ENCODE results near the gene ADAMTSL3. TPM values are rescaled to one million over a fixed set of nuclear protein-coding genes. Genes with fewer than 3 reads are reported as not detected.

ADAMTSL3 gene
- polyA plus RNA-seq, 1 of the 3 experiments (the other 2 are of a cell fraction), result 0.02 TPM

- Histone ChIP-seq H3K9ac (no peak overlapping the region), H3K9me3 (no peaks in the 10 kb centered on the region), H3K4me2 (no peak overlapping the region), H3F3A (replicated peaks; ENCODE audit: insufficient read depth) (no peaks in the 10 kb centered on the region), H2AFZ (ENCODE audit: low read depth) (no peak overlapping the region), H3K27me3 (ENCODE audit: insufficient read depth) (peaks cover 32% of the 10 kb centered on the region; the same call in 1 of the 2 replicates), H3K27ac (ENCODE audit: low read depth in 2 of 2, low read length in 1 of 2) (no peak overlapping the region), H3K79me2 (ENCODE audit: insufficient read depth) (no peaks in the 10 kb centered on the region), H4K20me1 (ENCODE audit: insufficient read depth) (no peaks in the 10 kb centered on the region), H3K36me3 (replicated peaks in 1 of 2; ENCODE audit: control insufficient read depth in 1 of 2, insufficient read depth in 2 of 2, low read length in 1 of 2) (no peaks in the 10 kb centered on the region), H3K9me2 (no peaks in the 10 kb centered on the region), H3K4me1 (ENCODE audit: control insufficient read depth in 1 of 2, insufficient read depth in 2 of 2, low read depth in 1 of 2, low read length in 1 of 2) (no peaks in the 10 kb centered on the region), H3K4me3 (ENCODE audit: low read depth in 2 of 2, low read length in 1 of 2) (no peak overlapping the region)
- POLR2A ChIA-PET, result no interaction called here
- CTCF ChIA-PET, result no interaction called here
- WGBS (ENCODE audit: low lambda C conversion rate), result 3% methylated on average over 2 of the region's 2 CpGs
- no peak for DNase-seq
- no peak for TF ChIP-seq EP300 (IDR thresholded peaks at IDR 0.05; ENCODE audit: borderline replicate concordance in 1 of 2, low read depth in 1 of 2, low read length in 1 of 2)
- no peak for TF ChIP-seq POLR2AphosphoS5 (IDR thresholded peaks at IDR 0.05; ENCODE audit: low read depth, low read length)
- TF ChIP-seq USF1 (IDR thresholded peaks at IDR 0.05; ENCODE audit: borderline replicate concordance, low read depth), result no peak
- no peak for TF ChIP-seq FOXM1 (IDR thresholded peaks at IDR 0.05; ENCODE audit: low read depth)
- no peak for TF ChIP-seq IRF3 (IDR thresholded peaks at IDR 0.05; ENCODE audit: low read depth, low read length)
- no peak for TF ChIP-seq TEAD4 (IDR thresholded peaks at IDR 0.05; ENCODE audit: borderline replicate concordance, insufficient read depth)
- no peak for TF ChIP-seq FOSL2 (IDR thresholded peaks at IDR 0.05; ENCODE audit: borderline replicate concordance, low read depth)
- TF ChIP-seq JUND (IDR thresholded peaks at IDR 0.05), result no peak
- TF ChIP-seq ZBTB33 (IDR thresholded peaks at IDR 0.05; ENCODE audit: borderline replicate concordance, low read depth), result no peak
- no peak for TF ChIP-seq TAF1 (IDR thresholded peaks at IDR 0.05; ENCODE audit: borderline replicate concordance, low read depth, low read length)
Measured at GRCh38 chr15:83650831-83651230, 3.1 kb upstream of the ADAMTSL3 start.

GRCh38 chr15:83651541-83651940, 2.4 kb upstream of the ADAMTSL3 start:
- POLR2A ChIA-PET, result no interaction called here
- CTCF ChIA-PET, result no interaction called here
- TF ChIP-seq MEF2A (IDR thresholded peaks at IDR 0.05; ENCODE audit: borderline replicate concordance, low read depth) (no peak), FOSL2 (IDR thresholded peaks at IDR 0.05; ENCODE audit: borderline replicate concordance, low read depth) (no peak), NRF1 (IDR thresholded peaks at IDR 0.05; ENCODE audit: low read depth, low read length) (no peak), ELF1 (IDR thresholded peaks at IDR 0.05) (no peak), MAX (IDR thresholded peaks at IDR 0.05; ENCODE audit: low read depth) (no peak), GATA2 (CRISPR knock-in tag; IDR thresholded peaks at IDR 0.05) (no peak), CHD2 (IDR thresholded peaks at IDR 0.05; ENCODE audit: low read length, partially characterized antibody) (no peak), CTCF (IDR thresholded peaks at IDR 0.05) (no peak), TAF1 (IDR thresholded peaks at IDR 0.05; ENCODE audit: borderline replicate concordance, low read depth, low read length) (no peak), SIN3A (IDR thresholded peaks at IDR 0.05; ENCODE audit: borderline replicate concordance, low read depth, low read length) (no peak), ZBTB33 (IDR thresholded peaks at IDR 0.05; ENCODE audit: borderline replicate concordance, low read depth) (no peak), PBX3 (IDR thresholded peaks at IDR 0.05) (no peak)

More at GRCh38 chr15:83651541-83651940, 2.4 kb upstream of the ADAMTSL3 start:
- H3K9me3 ChIP-seq, result no peaks in the 10 kb centered on the region
- peaks cover 39% of the 10 kb centered on the region; the same call in 1 of the 2 replicates for H3K27me3 ChIP-seq (ENCODE audit: insufficient read depth)
- DNase-seq, result no peak
- no peaks in the 10 kb centered on the region for H4K20me1 ChIP-seq (ENCODE audit: insufficient read depth)
- H3K4me1 ChIP-seq (ENCODE audit: control insufficient read depth in 1 of 2, insufficient read depth in 2 of 2, low read depth in 1 of 2, low read length in 1 of 2), result no peaks in the 10 kb centered on the region
- 14% methylated on average over 6 of the region's 6 CpGs for WGBS (ENCODE audit: low lambda C conversion rate)
- no peak overlapping the region for H3K9ac ChIP-seq
- H3K79me2 ChIP-seq (ENCODE audit: insufficient read depth), result no peaks in the 10 kb centered on the region
- no peak overlapping the region for H2AFZ ChIP-seq (ENCODE audit: low read depth)
- no peak overlapping the region for H3K4me2 ChIP-seq
- H3K4me3 ChIP-seq (ENCODE audit: low read depth in 2 of 2, low read length in 1 of 2), result no peak overlapping the region
- H3K36me3 ChIP-seq (replicated peaks in 1 of 2; ENCODE audit: control insufficient read depth in 1 of 2, insufficient read depth in 2 of 2, low read length in 1 of 2), result no peaks in the 10 kb centered on the region
- no peak overlapping the region for H3K27ac ChIP-seq (ENCODE audit: low read depth in 2 of 2, low read length in 1 of 2)
- H3F3A ChIP-seq (replicated peaks; ENCODE audit: insufficient read depth), result no peaks in the 10 kb centered on the region
- no peaks in the 10 kb centered on the region for H3K9me2 ChIP-seq

Measured in SK-N-SH (cell line).